CD4-positive, alpha-beta memory T cell (primary cell): ENCODE measurements around the gene TFIP11. TPM values are rescaled to one million over a fixed set of nuclear protein-coding genes. Genes with fewer than 3 reads are reported as not detected.
A peak's percentile ranks its signal among the peaks of the same experiment; 100 is the strongest.

Experiments
- CTCF ChIA-PET: fragments of 350-600 bp; sonication (Branson Sonifier 250); formaldehyde crosslinking; loops from one replicate; lab custom pipeline; 2021; ENCODE audit warnings: inconsistent platforms; ENCODE audit not compliant: partially characterized antibody; lab: Charles Lee
- POLR2A ChIA-PET: fragments of 350-600 bp; sonication (Branson Sonifier 250); formaldehyde crosslinking; loops from one replicate; lab custom pipeline; 2021; ENCODE audit not compliant: partially characterized antibody; lab: Charles Lee
- DNase-seq, 5 donors: peaks; one replicate each; pipeline versions ENCODE4 v3.0.0 to v3.0.0-alpha.2; 2020 to 2022; ENCODE audit warnings: mixed read lengths in 1 of 5
- H3K27ac ChIP-seq: one replicate; pipeline ENCODE4 v1.7.0; 2013; ENCODE audit warnings: low read depth, low read length
- H3K27me3 ChIP-seq: 2 replicates; pipeline ENCODE4 v1.7.0; 2013; ENCODE audit warnings: mild to moderate bottlenecking, low read length, moderate library complexity; ENCODE audit not compliant: insufficient read depth
- H3K36me3 ChIP-seq: 2 replicates; pipeline ENCODE4 v1.7.0; 2013; ENCODE audit warnings: mild to moderate bottlenecking, low read length, moderate library complexity; ENCODE audit not compliant: insufficient read depth
- H3K4me1 ChIP-seq: 2 replicates; pipeline ENCODE4 v1.7.0; 2013; ENCODE audit warnings: mild to moderate bottlenecking, low read length, moderate library complexity; ENCODE audit not compliant: insufficient read depth
- H3K4me3 ChIP-seq, 2 donors: one replicate each; pipeline ENCODE4 v1.7.0; 2013; ENCODE audit warnings: low read length in 2 of 2, mild to moderate bottlenecking in 1 of 2
- H3K9me3 ChIP-seq, 2 donors: one replicate each; pipeline ENCODE4 v1.7.0; 2013; ENCODE audit warnings: low read length in 2 of 2, control low read depth in 1 of 2; ENCODE audit not compliant: control insufficient read depth in 1 of 2
- H3K27ac Mint-ChIP-seq, 7 donors: one replicate each; pipeline ENCODE4 v1.8.0; 2020 to 2021; ENCODE audit warnings: mixed read lengths in 7 of 7, mild to moderate bottlenecking in 6 of 7, inconsistent platforms in 3 of 7, moderate library complexity in 3 of 7
- H3K27me3 Mint-ChIP-seq, 2 donors: one replicate each; pipeline ENCODE4 v1.8.0; 2020 to 2021; ENCODE audit warnings: mixed read lengths in 2 of 2
- H3K36me3 Mint-ChIP-seq, 2 donors: one replicate each; pipeline ENCODE4 v1.8.0; 2020 to 2021; ENCODE audit warnings: mixed read lengths in 2 of 2, inconsistent platforms in 1 of 2, mild to moderate bottlenecking in 1 of 2
- H3K4me1 Mint-ChIP-seq, 4 donors: one replicate each; pipeline ENCODE4 v1.8.0; 2020 to 2021; ENCODE audit warnings: mixed read lengths in 4 of 4, mild to moderate bottlenecking in 1 of 4
- H3K4me3 Mint-ChIP-seq, 8 donors: one replicate each; pipeline ENCODE4 v1.8.0; 2020 to 2021; ENCODE audit warnings: mixed read lengths in 8 of 8, mild to moderate bottlenecking in 7 of 8, moderate library complexity in 6 of 8, inconsistent platforms in 3 of 8
- H3K9me3 Mint-ChIP-seq, 8 donors: one replicate each; pipeline ENCODE4 v1.8.0; 2020 to 2021; ENCODE audit warnings: mixed read lengths in 8 of 8, mild to moderate bottlenecking in 5 of 8, inconsistent platforms in 3 of 8, moderate library complexity in 1 of 8
- intact Hi-C: fragments of 100-400 bp; cut with micrococcal nuclease; formaldehyde crosslinking; loops from one replicate; pipeline ENCODE4 v1.15.1; 2023
- polyA plus RNA-seq, 2 donors: library from polyadenylated mRNA; unstranded; fragments of 300-500 nt; fragmentation: Illumina TruSeq; gene quantifications; one replicate each; pipeline ENCODE4 v1.2.3, GENCODE V29; 2021
- total RNA-seq, 2 experiments: library from RNA; stranded (reverse); gene quantifications; one replicate each; pipeline ENCODE4 v1.2.3, GENCODE V29; 2021

Gene TFIP11
- total and polyA plus RNA-seq, 4 experiments from 2014 or later = 22.2 to 74.5 (median 59.0) TPM

- Mint-ChIP-seq H3K36me3 (peaks cover 5 to 24% of the 10 kb centered on the region in 2 donors), H3K27ac (peak overlapping the region in 1 of 7 donors; percentile 34), H3K9me3 (no peaks in the 10 kb centered on the region), H3K4me3 (peak overlapping the region in 2 of 8 donors; percentile 35 to 50), H3K4me1 (peaks cover 21 to 39% (median 35%) of the 10 kb centered on the region in 4 donors), H3K27me3 (no peaks in the 10 kb centered on the region)
- H3K4me3 ChIP-seq = no peak overlapping the region
- H3K9me3 ChIP-seq = no peaks in the 10 kb centered on the region
- H3K27ac ChIP-seq = no peak overlapping the region
- ChIA-PET POLR2A (interaction anchor here (5.5 kb wide), 1 partner anchor 31 kb away, joined by 68 read pairs; the partner anchor contains the start of genes HPS4 and SRRD), CTCF (interaction anchor here (0.7 kb wide), 1 partner anchor 19 kb away, joined by 3 read pairs; no protein-coding TSS in a partner anchor)
- peaks cover 6% of the 10 kb centered on the region for H3K36me3 ChIP-seq
- no peaks in the 10 kb centered on the region for H3K27me3 ChIP-seq
- no peak for DNase-seq
- H3K4me1 ChIP-seq = peaks cover 21% of the 10 kb centered on the region
- intact Hi-C loops = loop anchor here (5.0 kb wide), 1 partner anchor 78 kb away; the partner anchor contains the start of gene TPST2
Observed at GRCh38 chr22:26514419-26515161, 2.3 kb upstream of the TFIP11 start.

GRCh38 chr22:26513838-26514237, 1.6 kb upstream of the TFIP11 start:
- no peak for DNase-seq
- Mint-ChIP-seq H3K9me3 (no peaks in the 10 kb centered on the region), H3K36me3 (peaks cover 10 to 31% of the 10 kb centered on the region in 2 donors), H3K27ac (peak overlapping the region in 3 of 7 donors; percentile 6 to 100 (median 95)), H3K4me1 (peaks cover 26 to 46% (median 39%) of the 10 kb centered on the region in 4 donors), H3K4me3 (peak overlapping the region in 6 of 8 donors; percentile 43 to 100 (median 99)), H3K27me3 (no peaks in the 10 kb centered on the region)
- ChIA-PET POLR2A (interaction anchor here (0.5 to 5.5 kb wide), 5 partner anchors 30 to 1207 kb away, joined by 3 to 68 read pairs (median 4); partner anchors contain the start of genes HPS4 and SRRD), CTCF (interaction anchor here (1.5 kb wide), 1 partner anchor 130 kb away, joined by 4 read pairs; no protein-coding TSS in a partner anchor)
- Histone ChIP-seq H3K36me3 (peaks cover 14% of the 10 kb centered on the region), H3K27me3 (no peaks in the 10 kb centered on the region), H3K27ac (no peak overlapping the region), H3K9me3 (no peaks in the 10 kb centered on the region), H3K4me3 (no peak overlapping the region), H3K4me1 (peaks cover 21% of the 10 kb centered on the region)
- intact Hi-C loops = loop anchor here (5.0 kb wide), 1 partner anchor 78 kb away; the partner anchor contains the start of gene TPST2

GRCh38 chr22:26508148-26508547, 4.1 kb downstream of the TFIP11 start:
- H3K9me3 Mint-ChIP-seq = peaks cover 0 to 2% (median 0%) of the 10 kb centered on the region in 8 donors

GRCh38 chr22:26503758-26504157, 8.5 kb downstream of the TFIP11 start:
- no peak overlapping the region for H3K27ac ChIP-seq
- H3K4me3 Mint-ChIP-seq = peak overlapping the region in 2 of 8 donors; percentile 56 to 76
- no peak overlapping the region for H3K4me3 ChIP-seq
- peaks cover 22% of the 10 kb centered on the region for H3K4me1 ChIP-seq
- peaks cover 0 to 4% (median 0%) of the 10 kb centered on the region in 8 donors for H3K9me3 Mint-ChIP-seq
- intact Hi-C loops = loop anchor here (1.0 kb wide), 1 partner anchor 162 kb away; no protein-coding TSS in a partner anchor
- peaks cover 16 to 27% (median 23%) of the 10 kb centered on the region in 4 donors for H3K4me1 Mint-ChIP-seq
- peak overlapping the region in 6 of 7 donors; percentile 42 to 93 (median 80) for H3K27ac Mint-ChIP-seq
- no peak for DNase-seq
- H3K36me3 Mint-ChIP-seq = peaks cover 52 to 76% of the 10 kb centered on the region in 2 donors
- H3K9me3 ChIP-seq = no peaks in the 10 kb centered on the region
- no peaks in the 10 kb centered on the region for H3K27me3 Mint-ChIP-seq
- H3K36me3 ChIP-seq = peaks cover 85% of the 10 kb centered on the region
- ChIA-PET POLR2A (interaction anchor here (1.0 to 7.8 kb wide), 9 partner anchors 8 to 170 kb away, joined by 3 to 40 read pairs (median 5); partner anchors contain the start of genes HPS4, SRRD and TFIP11), CTCF (interaction anchor here (0.8 to 4.4 kb wide), 16 partner anchors 9 to 169 kb away, joined by 3 to 32 read pairs (median 4); partner anchors contain the start of genes HPS4, MIAT, SRRD and TFIP11)
- no peaks in the 10 kb centered on the region for H3K27me3 ChIP-seq

More at GRCh38 chr22:26508148-26508547, 4.1 kb downstream of the TFIP11 start:
- ChIA-PET POLR2A (no interaction called here), CTCF (no interaction called here)
- no peak overlapping the region for H3K4me3 ChIP-seq
- peaks cover 60% of the 10 kb centered on the region for H3K36me3 ChIP-seq
- intact Hi-C loops = no loop called here
- H3K27me3 Mint-ChIP-seq = no peaks in the 10 kb centered on the region
- peaks cover 30 to 53% (median 44%) of the 10 kb centered on the region in 4 donors for H3K4me1 Mint-ChIP-seq
- no peak overlapping the region for H3K27ac ChIP-seq
- H3K36me3 Mint-ChIP-seq = peaks cover 40 to 73% of the 10 kb centered on the region in 2 donors
- H3K4me1 ChIP-seq = peaks cover 32% of the 10 kb centered on the region
- no peak overlapping the region for H3K27ac Mint-ChIP-seq
- no peaks in the 10 kb centered on the region for H3K27me3 ChIP-seq
- no peaks in the 10 kb centered on the region for H3K9me3 ChIP-seq
- no peak for DNase-seq
- no peak overlapping the region for H3K4me3 Mint-ChIP-seq

- no peaks in the 10 kb centered on the region for H3K27me3 ChIP-seq
- ChIA-PET POLR2A (interaction anchor here (1.0 to 7.8 kb wide), 7 partner anchors 9 to 171 kb away, joined by 3 to 40 read pairs (median 5); partner anchors contain the start of genes HPS4, SRRD and TFIP11), CTCF (interaction anchor here (1.2 to 4.4 kb wide), 17 partner anchors 9 to 170 kb away, joined by 3 to 32 read pairs (median 4); partner anchors contain the start of genes HPS4, MIAT, SRRD and TFIP11)
- H3K9me3 ChIP-seq = no peaks in the 10 kb centered on the region
- peaks cover 17 to 27% (median 23%) of the 10 kb centered on the region in 4 donors for H3K4me1 Mint-ChIP-seq
- H3K36me3 ChIP-seq = peaks cover 82% of the 10 kb centered on the region
- no peaks in the 10 kb centered on the region for H3K27me3 Mint-ChIP-seq
- DNase-seq = peak; percentile 57 to 69 (median 65)
- intact Hi-C loops = loop anchor here (1.0 kb wide), 1 partner anchor 162 kb away; no protein-coding TSS in a partner anchor
- H3K27ac ChIP-seq = no peak overlapping the region
- H3K27ac Mint-ChIP-seq = peak overlapping the region; percentile 57 to 93 (median 79)
- H3K4me3 ChIP-seq = no peak overlapping the region
- peak overlapping the region in 7 of 8 donors; percentile 13 to 76 (median 49) for H3K4me3 Mint-ChIP-seq
- peaks cover 22% of the 10 kb centered on the region for H3K4me1 ChIP-seq
- peaks cover 54 to 75% of the 10 kb centered on the region in 2 donors for H3K36me3 Mint-ChIP-seq
- H3K9me3 Mint-ChIP-seq = peaks cover 0 to 4% (median 0%) of the 10 kb centered on the region in 8 donors
Observed at GRCh38 chr22:26502688-26503561, 9.3 kb downstream of the TFIP11 start.

GRCh38 chr22:26501996-26502395, 10.3 kb downstream of the TFIP11 start:
- Mint-ChIP-seq H3K4me1 (peaks cover 18 to 27% (median 23%) of the 10 kb centered on the region in 4 donors), H3K9me3 (peaks cover 0 to 4% (median 0%) of the 10 kb centered on the region in 8 donors), H3K27me3 (no peaks in the 10 kb centered on the region), H3K36me3 (peaks cover 59 to 82% of the 10 kb centered on the region in 2 donors), H3K27ac (peak overlapping the region in 4 of 7 donors; percentile 42 to 75 (median 58)), H3K4me3 (no peak overlapping the region)
- no peak for DNase-seq
- no peaks in the 10 kb centered on the region for H3K9me3 ChIP-seq
- H3K36me3 ChIP-seq = peaks cover 81% of the 10 kb centered on the region
- POLR2A ChIA-PET = interaction anchor here (0.6 to 7.8 kb wide), 4 partner anchors 19 to 172 kb away, joined by 4 to 40 read pairs (median 6); partner anchors contain the start of genes HPS4 and SRRD
- H3K27ac ChIP-seq = no peak overlapping the region
- H3K4me3 ChIP-seq = no peak overlapping the region
- peaks cover 22% of the 10 kb centered on the region for H3K4me1 ChIP-seq
- intact Hi-C loops = no loop called here
- CTCF ChIA-PET = interaction anchor here (0.6 to 4.4 kb wide), 12 partner anchors 17 to 769 kb away, joined by 3 to 32 read pairs (median 4); partner anchors contain the start of genes HPS4, MIAT and SRRD
- H3K27me3 ChIP-seq = no peaks in the 10 kb centered on the region
